Astrocyte (in vitro differentiated cells and primary cell): ENCODE measurements around the gene NRTN. TPM values are rescaled to one million over a fixed set of nuclear protein-coding genes. Genes with fewer than 3 reads are reported as not detected.
A peak's percentile ranks its signal among the peaks of the same experiment; 100 is the strongest.

ENCODE experiments used
- DNase-seq: peaks from one replicate; pipeline ENCODE4 v3.0.0-alpha.2; 2010; ENCODE audit warnings: low read depth
- FAIRE-seq: peaks from 2 replicates; lab custom pipeline; 2011; peaks lifted over from hg19 to GRCh38; lab: Jason Lieb, UNC
- H2AFZ ChIP-seq: 2 replicates; pipeline ENCODE4 v1.6.0; 2012; ENCODE audit warnings: low read depth, low read length, inconsistent platforms
- H3K27ac ChIP-seq: 2 replicates; pipeline ENCODE4 v1.5.1; 2011; ENCODE audit warnings: low read depth, low read length, inconsistent platforms
- H3K27me3 ChIP-seq: 2 replicates; pipeline ENCODE4 v1.6.0; 2011; ENCODE audit warnings: low read length, inconsistent platforms; ENCODE audit not compliant: insufficient read depth
- H3K36me3 ChIP-seq: 2 replicates; pipeline ENCODE4 v1.5.1; 2011; ENCODE audit warnings: low read length, inconsistent platforms; ENCODE audit not compliant: insufficient read depth
- H3K4me1 ChIP-seq: 2 replicates; pipeline ENCODE4 v1.5.1; 2011; ENCODE audit warnings: low read length, inconsistent platforms; ENCODE audit not compliant: insufficient read depth
- H3K4me2 ChIP-seq: 2 replicates; pipeline ENCODE4 v1.6.0; 2012; ENCODE audit warnings: low read length, inconsistent platforms
- H3K4me3 ChIP-seq: 2 replicates; pipeline ENCODE4 v1.5.1; 2011; ENCODE audit warnings: low read depth, mild to moderate bottlenecking, low read length, inconsistent platforms; ENCODE audit not compliant: insufficient read depth
- H3K79me2 ChIP-seq: 2 replicates; pipeline ENCODE4 v1.6.0; 2012; ENCODE audit warnings: mild to moderate bottlenecking, low read length, inconsistent platforms; ENCODE audit not compliant: insufficient read depth
- H3K9ac ChIP-seq: 2 replicates; pipeline ENCODE4 v1.6.0; 2012; ENCODE audit warnings: mild to moderate bottlenecking, low read length, inconsistent platforms
- H3K9me3 ChIP-seq: 2 replicates; pipeline ENCODE4 v1.5.1; 2012; ENCODE audit warnings: low read depth, mild to moderate bottlenecking, low read length, inconsistent platforms; ENCODE audit not compliant: insufficient read depth
- H4K20me1 ChIP-seq: 2 replicates; pipeline ENCODE4 v1.6.0; 2012; ENCODE audit warnings: low read length, inconsistent platforms; ENCODE audit not compliant: insufficient read depth
- H3K27ac Mint-ChIP-seq: one replicate; pipeline ENCODE4 v1.8.0; 2021; ENCODE audit warnings: mild to moderate bottlenecking, mixed read lengths; ENCODE audit not compliant: unreplicated experiment
- H3K27me3 Mint-ChIP-seq: one replicate; pipeline ENCODE4 v1.8.0; 2021; ENCODE audit warnings: low read depth, mixed read lengths; ENCODE audit not compliant: unreplicated experiment
- H3K36me3 Mint-ChIP-seq: one replicate; pipeline ENCODE4 v1.8.0; 2021; ENCODE audit warnings: low read depth, mixed read lengths; ENCODE audit not compliant: unreplicated experiment
- H3K4me1 Mint-ChIP-seq: one replicate; pipeline ENCODE4 v1.8.0; 2021; ENCODE audit warnings: low read depth, mixed read lengths; ENCODE audit not compliant: unreplicated experiment
- H3K4me3 Mint-ChIP-seq: one replicate; pipeline ENCODE4 v1.8.0; 2021; ENCODE audit warnings: mild to moderate bottlenecking, moderate library complexity, mixed read lengths; ENCODE audit not compliant: unreplicated experiment
- H3K9me3 Mint-ChIP-seq: one replicate; pipeline ENCODE4 v1.8.0; 2021; ENCODE audit warnings: mild to moderate bottlenecking, mixed read lengths; ENCODE audit not compliant: unreplicated experiment
- EZH2 ChIP-seq: IDR thresholded peaks from 2 replicates; pipeline ENCODE4 v1.6.1; 2012; ENCODE audit warnings: mild to moderate bottlenecking, low read length, inconsistent platforms; ENCODE audit not compliant: insufficient read depth
- total RNA-seq: library from RNA; stranded (reverse); gene quantifications from 2 replicates; pipeline ENCODE4 v1.2.1, GENCODE V29; 2021
- TF ChIP-seq, protein P1 (sequence below): IDR thresholded peaks from 2 replicates; pipeline ENCODE4 v1.5.1; 2011; ENCODE audit warnings: low read depth, mild to moderate bottlenecking, inconsistent platforms, low read length, moderate library complexity; ENCODE audit not compliant: insufficient read depth

Gene NRTN
- total RNA-seq, 1 donor from 2014 or later, result 0.66 TPM

GRCh38 chr19:5829567-5830310 lies 24.9 kb downstream of the NRTN start:
- H3K4me2 ChIP-seq, result peak overlapping the region; percentile 93
- H4K20me1 ChIP-seq, result no peaks in the 10 kb centered on the region
- no peak for DNase-seq
- no peak overlapping the region for H3K27ac Mint-ChIP-seq
- H3K4me1 ChIP-seq, result peaks cover 13% of the 10 kb centered on the region
- no peaks in the 10 kb centered on the region for H3K9me3 ChIP-seq
- H3K27ac ChIP-seq, result no peak overlapping the region
- H3K9ac ChIP-seq, result peak overlapping the region; percentile 86
- TF ChIP-seq, protein P1, sequence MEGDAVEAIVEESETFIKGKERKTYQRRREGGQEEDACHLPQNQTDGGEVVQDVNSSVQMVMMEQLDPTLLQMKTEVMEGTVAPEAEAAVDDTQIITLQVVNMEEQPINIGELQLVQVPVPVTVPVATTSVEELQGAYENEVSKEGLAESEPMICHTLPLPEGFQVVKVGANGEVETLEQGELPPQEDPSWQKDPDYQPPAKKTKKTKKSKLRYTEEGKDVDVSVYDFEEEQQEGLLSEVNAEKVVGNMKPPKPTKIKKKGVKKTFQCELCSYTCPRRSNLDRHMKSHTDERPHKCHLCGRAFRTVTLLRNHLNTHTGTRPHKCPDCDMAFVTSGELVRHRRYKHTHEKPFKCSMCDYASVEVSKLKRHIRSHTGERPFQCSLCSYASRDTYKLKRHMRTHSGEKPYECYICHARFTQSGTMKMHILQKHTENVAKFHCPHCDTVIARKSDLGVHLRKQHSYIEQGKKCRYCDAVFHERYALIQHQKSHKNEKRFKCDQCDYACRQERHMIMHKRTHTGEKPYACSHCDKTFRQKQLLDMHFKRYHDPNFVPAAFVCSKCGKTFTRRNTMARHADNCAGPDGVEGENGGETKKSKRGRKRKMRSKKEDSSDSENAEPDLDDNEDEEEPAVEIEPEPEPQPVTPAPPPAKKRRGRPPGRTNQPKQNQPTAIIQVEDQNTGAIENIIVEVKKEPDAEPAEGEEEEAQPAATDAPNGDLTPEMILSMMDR, result no peak
- TF ChIP-seq EZH2, result peak; percentile 40
- FAIRE-seq, result no peak
- no peaks in the 10 kb centered on the region for H3K27me3 ChIP-seq
- H3K27me3 Mint-ChIP-seq, result peaks cover 15% of the 10 kb centered on the region
- H3K4me3 ChIP-seq, result no peak overlapping the region
- H3K4me3 Mint-ChIP-seq, result peak overlapping the region; percentile 62
- no peaks in the 10 kb centered on the region for H3K36me3 Mint-ChIP-seq
- H3K4me1 Mint-ChIP-seq, result no peaks in the 10 kb centered on the region
- H3K9me3 Mint-ChIP-seq, result no peaks in the 10 kb centered on the region
- H3K36me3 ChIP-seq, result no peaks in the 10 kb centered on the region
- peak overlapping the region; percentile 56 for H2AFZ ChIP-seq
- no peaks in the 10 kb centered on the region for H3K79me2 ChIP-seq

GRCh38 chr19:5831159-5831558 lies 26.3 kb downstream of the NRTN start:
- Mint-ChIP-seq H3K4me3 (no peak overlapping the region), H3K4me1 (no peaks in the 10 kb centered on the region), H3K27ac (no peak overlapping the region), H3K36me3 (no peaks in the 10 kb centered on the region), H3K9me3 (peaks cover 2% of the 10 kb centered on the region), H3K27me3 (peaks cover 25% of the 10 kb centered on the region)
- FAIRE-seq, result no peak
- H3K79me2 ChIP-seq, result no peaks in the 10 kb centered on the region
- no peak overlapping the region for H3K4me2 ChIP-seq
- H3K27me3 ChIP-seq, result no peaks in the 10 kb centered on the region
- H3K27ac ChIP-seq, result no peak overlapping the region
- H3K9me3 ChIP-seq, result no peaks in the 10 kb centered on the region
- H3K36me3 ChIP-seq, result no peaks in the 10 kb centered on the region
- no peak for TF ChIP-seq EZH2
- TF ChIP-seq, protein P1, result no peak
- no peak for DNase-seq
- peaks cover 13% of the 10 kb centered on the region for H3K4me1 ChIP-seq
- no peak overlapping the region for H3K4me3 ChIP-seq
- no peak overlapping the region for H3K9ac ChIP-seq
- H4K20me1 ChIP-seq, result no peaks in the 10 kb centered on the region
- H2AFZ ChIP-seq, result no peak overlapping the region

DNA sequence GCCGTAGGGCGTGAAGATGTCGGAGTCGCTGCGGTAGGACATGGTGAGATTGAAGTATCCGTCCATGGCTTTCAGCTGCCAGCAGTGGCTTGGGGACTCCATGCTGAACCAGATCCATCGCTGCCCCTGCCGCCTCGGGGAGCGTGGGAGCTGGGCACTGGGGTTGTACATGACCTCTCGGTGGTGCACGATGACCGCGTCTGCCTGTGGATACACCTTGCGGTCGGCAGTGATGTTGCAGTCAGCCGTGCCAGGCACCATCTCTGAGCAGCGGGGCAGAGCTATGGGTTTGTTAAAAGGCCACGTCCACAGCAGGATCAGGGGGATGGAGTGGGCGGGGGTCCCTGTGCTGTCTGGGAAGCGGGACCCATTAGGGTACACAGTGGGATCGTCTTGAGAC lies 27.2 kb downstream of the NRTN start:
- H3K9me3 ChIP-seq, result no peaks in the 10 kb centered on the region
- H3K4me1 ChIP-seq, result peaks cover 13% of the 10 kb centered on the region
- H4K20me1 ChIP-seq, result no peaks in the 10 kb centered on the region
- H3K27ac Mint-ChIP-seq, result no peak overlapping the region
- H3K27me3 Mint-ChIP-seq, result peaks cover 24% of the 10 kb centered on the region
- peaks cover 2% of the 10 kb centered on the region for H3K9me3 Mint-ChIP-seq
- no peaks in the 10 kb centered on the region for H3K79me2 ChIP-seq
- DNase-seq (no peak), FAIRE-seq (no peak)
- no peak overlapping the region for H3K27ac ChIP-seq
- H3K4me2 ChIP-seq, result no peak overlapping the region
- H2AFZ ChIP-seq, result no peak overlapping the region
- H3K36me3 ChIP-seq, result no peaks in the 10 kb centered on the region
- H3K4me3 ChIP-seq, result no peak overlapping the region
- no peak overlapping the region for H3K9ac ChIP-seq
- H3K4me1 Mint-ChIP-seq, result no peaks in the 10 kb centered on the region
- no peaks in the 10 kb centered on the region for H3K36me3 Mint-ChIP-seq
- TF ChIP-seq, protein P1, result no peak
- no peak for TF ChIP-seq EZH2
- no peak overlapping the region for H3K4me3 Mint-ChIP-seq
- H3K27me3 ChIP-seq, result no peaks in the 10 kb centered on the region
